GM12865 (cell line): ENCODE data around the gene SCN5A.
A peak's percentile ranks its signal among the peaks of the same experiment; 100 is the strongest.

Source experiments
- DNase-seq: peaks from one replicate; pipeline ENCODE4 v3.0.0; 2010; ENCODE audit warnings: low read depth
- H3K4me3 ChIP-seq: 2 replicates; pipeline ENCODE4 v1.5.1; 2011; ENCODE audit warnings: mild to moderate bottlenecking, low read depth, low read length, control low read depth
- TF ChIP-seq, protein P1 (sequence below): IDR thresholded peaks from 2 replicates; pipeline ENCODE4 v1.5.1; 2011; ENCODE audit warnings: low read length, control low read depth, low read depth, inconsistent platforms; ENCODE audit not compliant: insufficient read depth; ENCODE audit errors: missing control alignments

SCN5A gene

GRCh38 chr3:38563070-38563885 is 86.2 kb downstream of the SCN5A start:
- TF ChIP-seq, protein P1, sequence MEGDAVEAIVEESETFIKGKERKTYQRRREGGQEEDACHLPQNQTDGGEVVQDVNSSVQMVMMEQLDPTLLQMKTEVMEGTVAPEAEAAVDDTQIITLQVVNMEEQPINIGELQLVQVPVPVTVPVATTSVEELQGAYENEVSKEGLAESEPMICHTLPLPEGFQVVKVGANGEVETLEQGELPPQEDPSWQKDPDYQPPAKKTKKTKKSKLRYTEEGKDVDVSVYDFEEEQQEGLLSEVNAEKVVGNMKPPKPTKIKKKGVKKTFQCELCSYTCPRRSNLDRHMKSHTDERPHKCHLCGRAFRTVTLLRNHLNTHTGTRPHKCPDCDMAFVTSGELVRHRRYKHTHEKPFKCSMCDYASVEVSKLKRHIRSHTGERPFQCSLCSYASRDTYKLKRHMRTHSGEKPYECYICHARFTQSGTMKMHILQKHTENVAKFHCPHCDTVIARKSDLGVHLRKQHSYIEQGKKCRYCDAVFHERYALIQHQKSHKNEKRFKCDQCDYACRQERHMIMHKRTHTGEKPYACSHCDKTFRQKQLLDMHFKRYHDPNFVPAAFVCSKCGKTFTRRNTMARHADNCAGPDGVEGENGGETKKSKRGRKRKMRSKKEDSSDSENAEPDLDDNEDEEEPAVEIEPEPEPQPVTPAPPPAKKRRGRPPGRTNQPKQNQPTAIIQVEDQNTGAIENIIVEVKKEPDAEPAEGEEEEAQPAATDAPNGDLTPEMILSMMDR = no peak
- no peak overlapping the region for H3K4me3 ChIP-seq
- no peak for DNase-seq

DNA sequence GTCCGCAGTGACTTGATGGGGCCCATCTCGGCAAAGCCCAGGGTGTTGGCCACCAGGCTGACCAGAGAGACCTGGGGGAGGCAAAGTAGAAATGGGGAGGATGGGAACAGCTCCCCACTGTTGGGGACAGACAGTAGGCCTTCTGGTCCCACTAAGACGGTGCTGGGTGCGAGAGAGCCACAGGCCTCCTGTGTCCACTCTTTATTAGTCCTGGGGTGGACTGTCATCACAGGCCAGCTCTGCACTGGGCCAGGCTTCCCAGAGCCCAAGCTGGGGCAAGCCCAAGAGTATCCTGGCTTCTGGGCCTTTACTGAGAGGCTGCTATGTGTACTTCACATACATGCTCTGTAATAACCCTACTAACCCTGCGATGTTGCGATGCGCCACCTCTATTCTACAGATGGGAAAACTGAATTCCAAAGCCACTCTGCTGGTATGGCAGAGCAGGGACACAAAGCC is 87.0 kb downstream of the SCN5A start:
- no peak for DNase-seq
- no peak overlapping the region for H3K4me3 ChIP-seq
- TF ChIP-seq, protein P1 = no peak

GRCh38 chr3:38561746-38562466 is 87.6 kb downstream of the SCN5A start:
- no peak overlapping the region for H3K4me3 ChIP-seq
- DNase-seq = no peak
- TF ChIP-seq, protein P1 = no peak

DNA sequence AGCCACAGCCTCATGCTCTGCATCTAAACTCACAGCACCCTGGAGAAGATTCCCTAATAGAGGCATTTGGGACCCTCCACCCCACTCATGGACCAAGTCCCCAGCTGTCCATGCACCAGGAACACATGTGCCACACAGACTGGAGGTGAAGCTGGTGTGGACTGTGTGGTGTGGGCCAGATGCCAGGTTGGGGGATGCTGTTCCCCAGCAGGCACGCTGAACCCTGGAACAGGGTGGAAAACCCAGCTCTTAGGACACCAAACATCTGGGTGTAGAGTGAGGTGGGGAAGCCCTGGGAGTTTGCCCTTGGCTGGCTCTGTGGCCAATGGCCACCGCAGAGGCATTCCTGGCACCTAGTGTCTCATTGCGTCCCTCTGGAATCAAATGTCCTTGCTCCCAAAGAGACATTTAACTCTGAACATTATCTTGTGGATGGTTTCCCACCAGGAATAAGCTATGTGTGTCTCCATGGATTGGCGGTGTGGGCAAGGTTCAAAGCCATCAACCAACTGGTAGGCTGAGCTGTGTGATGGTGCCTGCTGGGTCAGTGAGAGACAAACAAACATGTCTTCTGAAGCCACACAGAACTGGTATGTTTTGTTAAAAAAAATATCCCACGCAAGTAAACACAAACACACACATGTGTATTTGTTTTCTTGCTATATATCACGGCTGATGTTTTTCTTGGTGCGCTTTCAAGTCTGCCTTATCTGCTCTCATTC is 88.3 kb downstream of the SCN5A start:
- no peak overlapping the region for H3K4me3 ChIP-seq
- DNase-seq = no peak
- TF ChIP-seq, protein P1 = no peak

GRCh38 chr3:38560284-38560683 is 89.2 kb downstream of the SCN5A start:
- H3K4me3 ChIP-seq = no peak overlapping the region
- TF ChIP-seq, protein P1 = peak; percentile 28
- no peak for DNase-seq

- no peak overlapping the region for H3K4me3 ChIP-seq
- no peak for DNase-seq
- TF ChIP-seq, protein P1 = no peak
Observed at GRCh38 chr3:38558864-38559263, 90.6 kb downstream of the SCN5A start.
